ENCODE results near the gene NANS.

The NANS gene, protein sequence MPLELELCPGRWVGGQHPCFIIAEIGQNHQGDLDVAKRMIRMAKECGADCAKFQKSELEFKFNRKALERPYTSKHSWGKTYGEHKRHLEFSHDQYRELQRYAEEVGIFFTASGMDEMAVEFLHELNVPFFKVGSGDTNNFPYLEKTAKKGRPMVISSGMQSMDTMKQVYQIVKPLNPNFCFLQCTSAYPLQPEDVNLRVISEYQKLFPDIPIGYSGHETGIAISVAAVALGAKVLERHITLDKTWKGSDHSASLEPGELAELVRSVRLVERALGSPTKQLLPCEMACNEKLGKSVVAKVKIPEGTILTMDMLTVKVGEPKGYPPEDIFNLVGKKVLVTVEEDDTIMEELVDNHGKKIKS

DNA sequence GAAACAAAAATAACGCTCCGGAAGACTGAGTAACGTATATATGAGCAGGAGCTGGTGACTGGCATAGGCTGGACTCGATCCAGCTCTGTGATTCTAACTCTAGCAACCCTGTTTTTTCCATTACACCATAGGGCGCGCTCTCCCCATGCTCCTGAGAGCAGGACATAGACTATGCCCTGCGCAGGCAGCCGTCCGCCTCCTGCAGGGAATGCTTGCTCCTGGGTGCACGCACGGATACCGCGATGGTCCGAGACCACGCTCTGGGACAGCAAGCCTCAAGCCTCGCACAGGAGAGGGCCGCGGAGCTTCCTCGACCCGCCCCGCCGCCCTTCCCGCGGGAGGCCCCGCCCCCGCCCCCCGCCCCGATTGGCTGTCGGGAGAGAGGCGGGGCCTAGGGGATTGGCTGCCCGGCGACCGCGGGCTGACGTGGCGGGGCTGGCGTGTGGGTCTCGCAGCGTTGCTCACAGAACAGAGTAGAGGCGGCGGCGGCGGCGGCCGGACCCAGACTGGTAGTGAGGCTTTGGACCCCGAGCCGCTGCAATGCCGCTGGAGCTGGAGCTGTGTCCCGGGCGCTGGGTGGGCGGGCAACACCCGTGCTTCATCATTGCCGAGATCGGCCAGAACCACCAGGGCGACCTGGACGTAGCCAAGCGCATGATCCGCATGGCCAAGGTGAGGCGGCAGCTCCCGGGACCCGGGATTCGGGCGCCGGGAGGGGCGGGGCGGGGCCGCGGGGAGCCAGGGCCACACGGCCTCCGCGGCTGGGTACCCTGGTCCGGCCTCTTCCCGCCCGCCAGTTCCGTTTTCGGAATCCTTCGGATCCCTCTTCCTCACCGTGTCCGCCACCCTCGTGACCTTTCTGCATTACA, at the start of gene NANS:
TSS of gene NANS (plus strand) at position 464 of the 869 bp plus-strand sequence. CDS start at position 541, 77 bp downstream.
- DNase-seq = peak; percentile 99

DNA sequence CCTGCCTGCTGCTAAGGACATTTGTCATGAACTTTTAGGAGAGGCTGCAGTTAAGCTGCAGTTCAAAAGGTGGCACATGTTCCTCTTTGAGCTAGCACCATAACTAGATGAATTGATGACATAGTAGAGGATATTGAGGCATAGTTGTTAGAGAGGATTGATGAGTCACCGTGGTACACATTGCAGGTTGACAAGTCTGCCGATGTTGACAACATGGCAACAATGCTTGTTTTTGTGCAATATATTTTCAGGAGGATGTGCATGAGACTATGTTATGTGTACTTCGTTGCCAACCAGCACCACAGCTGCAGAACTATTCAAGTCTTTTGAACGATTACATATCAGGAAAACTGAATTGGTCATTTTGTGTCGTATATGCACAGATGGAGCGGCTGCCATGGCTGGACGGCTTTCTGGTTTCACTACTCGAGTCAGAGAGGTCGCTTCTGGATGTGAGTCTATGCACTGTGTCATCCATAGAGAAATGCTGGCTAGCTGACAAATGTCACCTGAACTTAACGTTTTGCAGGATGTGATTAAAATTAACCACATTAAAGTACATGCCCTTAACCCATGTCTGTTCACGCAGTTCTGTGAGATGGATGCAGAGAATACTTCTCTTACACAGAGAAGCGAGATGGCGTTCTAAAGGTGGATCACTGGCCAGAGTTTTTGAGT, 49.1 kb upstream of the NANS start:
- DNase-seq = no peak

DNA sequence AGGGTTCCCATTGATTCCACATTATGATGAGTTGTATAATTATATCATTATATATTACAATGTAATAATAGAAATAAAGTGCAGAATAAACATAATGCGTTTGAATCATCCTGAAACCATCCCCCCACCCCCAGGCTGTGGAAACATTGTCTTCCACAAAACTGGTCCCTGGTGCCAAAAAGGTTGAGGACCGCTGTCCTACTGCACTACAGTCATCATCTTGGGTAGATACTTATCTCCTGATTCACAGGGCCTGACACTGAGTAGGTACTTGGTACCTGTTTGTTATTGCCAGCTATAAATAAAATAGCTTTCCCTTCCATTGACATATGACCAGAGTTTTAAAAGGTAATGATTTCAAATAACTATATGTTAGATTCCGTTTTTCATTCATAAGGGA, 47.8 kb upstream of the NANS start:
- no peak for DNase-seq

DNA sequence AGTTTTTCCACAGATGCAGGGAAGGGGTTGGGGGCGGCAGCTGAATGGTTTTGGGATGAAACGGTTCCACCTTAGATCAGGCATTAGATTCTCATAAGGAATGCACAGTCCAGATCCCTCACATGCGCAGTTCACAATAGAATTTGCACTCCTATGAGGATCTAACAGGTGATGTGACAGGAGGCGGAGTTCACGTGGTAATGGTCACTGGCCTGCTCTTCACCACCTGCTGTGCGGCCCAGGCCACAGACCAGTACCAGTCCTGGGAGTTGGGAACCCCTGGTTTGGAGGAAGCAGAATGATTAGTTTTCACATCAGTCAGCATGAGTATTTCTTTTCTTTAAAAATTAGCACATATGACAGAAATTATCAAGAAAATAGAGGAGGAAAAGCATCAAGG, 47.1 kb upstream of the NANS start:
- no peak for DNase-seq

- DNase-seq = no peak
Measured at GRCh38 chr9:98009936-98010335, 46.6 kb upstream of the NANS start.

DNA sequence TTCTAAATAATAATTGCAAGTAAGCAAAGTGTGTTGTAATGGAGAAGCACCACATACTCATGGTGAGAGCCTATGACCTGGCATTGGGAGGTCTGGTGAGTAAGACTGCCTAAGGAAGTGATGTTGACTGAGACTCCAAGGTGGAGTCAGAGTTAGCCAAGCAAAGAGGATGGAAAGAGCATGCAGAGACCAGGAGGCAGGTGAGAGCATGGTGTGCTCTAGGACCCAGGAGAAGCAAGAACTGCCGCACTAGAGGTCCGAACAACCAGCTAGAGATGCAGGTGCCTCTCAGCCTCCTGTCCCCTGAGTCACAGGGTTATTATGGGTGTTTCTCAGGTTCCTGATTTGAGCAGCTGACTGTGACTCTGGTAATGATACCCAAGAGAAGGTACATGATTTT, 46.1 kb upstream of the NANS start:
- DNase-seq = peak; percentile 67

DNA sequence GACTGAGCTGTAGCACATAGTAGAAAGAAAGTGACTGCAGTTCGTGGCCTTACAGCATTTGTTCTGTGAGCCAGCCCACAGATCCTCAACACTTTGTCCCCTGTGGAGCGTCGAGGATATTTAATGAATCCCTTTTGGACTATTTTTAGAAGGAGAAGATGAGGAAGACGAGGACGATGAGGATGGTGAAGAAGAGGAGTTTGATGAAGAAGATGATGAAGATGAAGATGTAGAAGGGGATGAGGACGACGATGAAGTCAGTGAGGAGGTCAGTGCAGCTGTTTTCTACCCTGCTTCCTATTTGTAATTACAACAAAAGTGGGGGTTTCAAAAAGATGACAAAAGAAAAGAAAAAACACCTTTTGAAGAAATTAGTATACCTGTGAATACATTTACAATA, 45.4 kb upstream of the NANS start:
- DNase-seq = no peak

DNA sequence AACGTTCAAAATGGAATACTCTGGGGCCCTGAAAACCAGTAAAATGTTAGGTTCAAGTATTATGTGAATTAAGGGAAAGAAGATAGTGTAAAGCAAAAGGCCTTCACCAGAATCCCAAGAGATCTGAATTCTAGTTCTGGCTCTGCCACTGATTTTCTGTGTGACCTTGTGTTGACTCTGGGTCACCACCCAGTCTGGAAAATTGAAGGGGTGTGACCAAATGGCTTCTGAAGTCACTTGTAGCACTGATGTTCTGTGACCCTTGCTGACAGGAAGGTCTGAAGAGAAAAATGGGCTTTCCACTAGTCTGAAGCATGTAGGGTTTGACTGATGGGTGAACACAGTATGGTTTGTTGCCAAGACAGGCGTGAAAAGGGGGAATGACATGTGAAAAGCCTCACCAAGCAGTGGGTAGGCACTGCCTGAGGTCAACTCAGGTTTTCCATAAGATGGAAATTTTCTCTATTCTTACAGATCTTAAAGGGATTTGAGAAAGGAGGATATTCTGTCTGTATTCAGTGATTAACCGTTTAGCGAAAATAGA, 40.3 kb upstream of the NANS start:
- peak; percentile 23 for DNase-seq

DNA sequence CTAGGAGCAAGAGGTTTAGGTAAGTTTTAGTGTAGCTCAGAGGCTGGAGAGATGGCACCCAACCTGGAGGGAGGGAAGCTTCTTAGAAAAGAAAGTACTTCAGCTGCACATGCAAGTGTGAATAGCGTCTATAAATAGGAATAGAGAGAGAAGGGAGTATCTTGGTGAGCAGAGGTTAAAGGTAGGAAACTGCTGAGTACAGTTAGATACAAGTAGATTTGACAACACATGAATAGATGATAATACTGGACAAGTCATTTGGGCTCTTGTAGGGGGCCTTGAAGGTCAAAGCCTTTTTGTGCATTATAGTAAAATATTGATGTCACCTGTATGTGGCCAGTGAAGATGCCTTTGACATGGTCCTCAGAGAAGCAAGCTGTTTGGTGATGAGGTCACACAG, 39.2 kb upstream of the NANS start:
- peak; percentile 9 for DNase-seq

DNA sequence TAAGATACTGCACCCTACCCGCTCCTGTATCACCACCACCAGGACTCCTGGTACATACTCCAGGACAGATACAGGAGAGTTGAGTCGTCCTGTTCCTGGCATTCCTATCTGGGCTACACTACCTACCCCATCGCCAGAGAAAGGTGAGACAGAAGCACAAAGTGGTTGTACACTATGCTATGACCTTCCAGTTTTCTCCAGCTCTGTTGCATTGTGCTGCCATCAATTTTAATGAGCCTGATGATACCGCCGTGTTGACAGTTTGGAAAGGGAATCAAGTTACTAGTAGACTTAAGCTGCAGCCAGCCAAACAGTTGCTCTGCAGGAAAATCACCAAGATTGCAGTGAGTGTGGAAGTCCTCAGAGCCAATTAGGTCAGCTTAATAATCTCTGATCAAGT, 38.2 kb upstream of the NANS start:
- DNase-seq = peak; percentile 25

DNA sequence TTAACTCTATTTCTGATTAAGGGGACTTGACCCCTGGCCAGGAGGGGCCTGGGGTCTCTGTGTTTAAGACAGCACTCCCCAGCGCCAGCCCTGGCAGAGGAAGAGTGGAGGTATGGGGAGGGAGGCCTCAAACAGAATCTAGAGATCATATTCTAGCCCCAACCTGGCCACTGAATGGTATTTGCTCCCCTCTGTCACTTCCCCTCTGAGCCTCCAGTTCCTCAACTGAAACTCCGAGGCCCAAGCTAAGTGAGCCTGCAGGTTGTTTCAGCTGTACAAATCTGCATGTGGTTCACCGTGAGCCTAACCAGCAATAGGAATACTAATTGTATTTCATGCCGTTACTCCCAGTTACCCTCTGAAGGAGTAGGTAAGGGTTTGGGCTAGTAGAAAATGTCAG, 37.4 kb upstream of the NANS start:
- DNase-seq = no peak

DNA sequence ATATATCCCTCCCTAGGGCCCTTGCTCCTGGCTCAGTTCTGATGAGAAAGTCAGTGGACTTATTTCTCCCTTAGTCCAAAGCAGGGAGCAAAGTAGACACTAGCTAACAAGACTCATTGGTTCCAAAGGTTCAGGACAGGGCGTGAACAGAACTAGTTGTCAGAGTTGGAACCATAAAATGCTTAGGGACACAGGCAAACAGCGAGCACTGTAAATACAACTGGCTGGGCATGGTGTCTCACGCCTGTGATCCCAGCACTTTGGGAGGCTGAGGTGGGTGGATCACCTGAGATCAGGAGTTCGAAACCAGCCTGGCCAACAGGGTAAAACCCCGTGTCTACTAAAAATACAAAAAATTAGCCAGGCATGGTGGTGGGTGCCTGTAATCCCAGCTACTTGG, 36.7 kb upstream of the NANS start:
- DNase-seq = peak; percentile 6

- DNase-seq = peak; percentile 32
Measured at GRCh38 chr9:98020476-98021145, 35.9 kb upstream of the NANS start.

DNA sequence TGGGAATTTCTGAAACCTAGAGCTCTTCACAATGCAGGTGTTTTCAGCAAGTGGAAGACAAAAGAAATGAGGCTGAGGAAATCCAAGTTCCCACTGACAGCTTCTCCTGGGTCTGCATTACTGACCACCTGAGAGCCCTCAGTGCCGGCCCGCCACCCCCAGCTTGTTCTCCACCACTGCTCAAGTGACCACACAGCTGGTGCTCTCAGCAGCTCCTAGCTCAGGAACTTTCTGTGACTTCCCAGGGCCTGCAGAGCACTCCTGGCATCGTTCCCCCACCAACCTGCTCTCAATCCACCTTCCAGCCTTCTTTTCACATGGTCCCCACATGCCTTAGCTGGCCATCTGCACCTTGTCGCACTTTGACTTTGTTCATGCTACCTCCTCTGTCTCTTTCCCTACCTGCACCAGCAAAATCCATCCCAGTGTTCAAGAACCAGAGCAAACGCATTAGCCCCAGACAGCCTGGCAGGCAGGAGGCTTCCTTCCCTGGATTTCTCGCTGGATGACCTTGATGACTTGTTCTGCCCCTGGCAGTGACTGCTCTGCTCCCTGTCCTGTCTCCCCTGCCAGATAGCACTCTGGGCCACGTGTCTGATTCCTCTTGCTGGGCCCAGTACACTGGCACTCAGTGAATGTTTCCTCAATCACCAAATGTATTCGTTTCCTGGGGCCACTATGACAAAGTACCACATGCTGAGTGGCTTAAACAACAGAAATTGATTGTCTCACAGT, 35.1 kb upstream of the NANS start:
- peak; percentile 50 for DNase-seq

GRCh38 chr9:98022447-98022846, 34.1 kb upstream of the NANS start:
- DNase-seq = peak; percentile 48

DNA sequence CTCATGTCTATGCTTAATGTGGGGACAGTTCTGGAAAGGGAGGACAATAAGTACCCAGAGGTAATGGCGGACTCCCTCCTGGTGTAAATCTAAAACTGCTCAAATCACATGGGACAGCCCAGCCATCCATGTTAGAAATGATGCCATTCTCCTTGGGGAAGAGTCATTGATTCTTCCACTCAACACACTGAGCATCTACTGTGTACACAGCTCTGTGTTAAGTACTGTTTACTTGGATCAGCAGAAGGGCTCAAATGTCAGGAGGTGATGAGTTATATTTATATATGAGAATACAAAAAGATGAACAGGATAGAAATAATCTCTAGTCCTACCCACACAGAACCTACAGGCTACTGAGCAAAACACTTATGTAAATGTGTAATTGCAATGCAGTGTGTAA, 31.8 kb upstream of the NANS start:
- DNase-seq = no peak

DNA sequence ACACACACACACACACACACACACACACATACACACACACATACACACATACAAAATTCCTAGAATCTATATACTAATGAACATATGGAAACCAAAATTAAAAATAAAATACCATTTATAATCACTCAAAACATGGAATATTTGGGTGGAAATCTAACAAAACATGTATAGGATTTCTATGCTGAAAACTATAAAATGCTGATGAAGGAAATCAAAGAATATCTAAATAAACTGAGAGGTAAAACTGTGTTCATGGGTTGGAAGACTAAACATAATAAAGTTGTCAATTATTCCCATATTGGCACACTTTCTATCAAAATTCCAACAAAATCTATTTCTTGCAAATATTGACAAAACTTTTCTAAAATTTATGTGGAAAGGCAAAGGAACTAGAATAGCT, 25.4 kb upstream of the NANS start:
- no peak for DNase-seq

GRCh38 chr9:98031935-98032334, 24.6 kb upstream of the NANS start:
- DNase-seq = peak; percentile 58

- peak; percentile 86 for DNase-seq
Measured at GRCh38 chr9:98034593-98035546, 21.7 kb upstream of the NANS start.

DNA sequence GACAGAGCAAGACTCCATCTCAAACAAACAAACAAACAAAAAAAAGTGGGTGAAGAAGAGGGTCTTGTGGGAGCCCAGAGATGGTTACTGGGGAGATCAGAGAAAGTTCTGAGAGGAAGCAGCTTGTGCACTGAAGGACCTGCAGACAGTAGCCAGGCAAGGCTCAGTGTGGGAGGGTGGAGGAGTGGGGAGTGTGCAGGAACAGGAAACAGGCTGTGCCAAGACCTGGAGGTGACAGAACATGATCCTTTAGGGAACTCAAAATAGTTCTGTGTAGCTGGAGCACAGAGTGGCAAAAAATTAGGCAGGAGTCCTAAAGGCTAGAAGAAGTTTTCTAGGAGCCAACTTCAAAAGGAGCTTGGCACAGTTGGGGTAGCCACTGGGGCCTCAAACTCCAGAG, 19.2 kb upstream of the NANS start:
- DNase-seq = peak; percentile 33

GRCh38 chr9:98038958-98039357, 17.6 kb upstream of the NANS start:
- DNase-seq = peak; percentile 13

Data from islet precursor cell (in vitro differentiated cells).